Progenitor cell of endocrine pancreas (in vitro differentiated cells): Measurements from ENCODE around the gene ATP13A2. TPM values are rescaled to one million over a fixed set of nuclear protein-coding genes. Genes with fewer than 3 reads are reported as not detected.

Source experiments
- DNase-seq: peaks from one replicate; pipeline ENCODE4 v3.0.0; 2021; ENCODE audit warnings: low spot score; ENCODE audit not compliant: unreplicated experiment
- H3K27ac Mint-ChIP-seq: 2 replicates; pipeline ENCODE4 v1.8.0; 2021; ENCODE audit warnings: mild to moderate bottlenecking, moderate library complexity, mixed read lengths
- H3K27me3 Mint-ChIP-seq: 2 replicates; pipeline ENCODE4 v1.8.0; 2021; ENCODE audit warnings: mixed read lengths
- H3K36me3 Mint-ChIP-seq: 2 replicates; pipeline ENCODE4 v1.8.0; 2022; ENCODE audit warnings: mixed read lengths; ENCODE audit not compliant: insufficient read depth
- H3K4me1 Mint-ChIP-seq: 2 replicates; pipeline ENCODE4 v1.8.0; 2021; ENCODE audit warnings: low read depth, mixed read lengths
- H3K4me3 Mint-ChIP-seq: 2 replicates; pipeline ENCODE4 v1.8.0; 2021; ENCODE audit warnings: low read depth, mild to moderate bottlenecking, moderate library complexity, mixed read lengths
- H3K9me3 Mint-ChIP-seq: 2 replicates; pipeline ENCODE4 v1.8.0; 2021; ENCODE audit warnings: low read depth, mixed read lengths
- total RNA-seq: library from RNA; stranded (reverse); gene quantifications from 2 replicates; pipeline ENCODE4 v1.2.1, GENCODE V29; 2021
- TF ChIP-seq, protein P1 (sequence below): fragments of 200-600 bp; sonication (generic); IDR thresholded peaks from one replicate; pipeline ENCODE4 v1.5.0; 2021; ENCODE audit warnings: antibody characterized with exemption, mild to moderate bottlenecking; ENCODE audit not compliant: unreplicated experiment

The ATP13A2 gene
- total RNA-seq, 1 donor from 2014 or later: 65.8 TPM

DNA sequence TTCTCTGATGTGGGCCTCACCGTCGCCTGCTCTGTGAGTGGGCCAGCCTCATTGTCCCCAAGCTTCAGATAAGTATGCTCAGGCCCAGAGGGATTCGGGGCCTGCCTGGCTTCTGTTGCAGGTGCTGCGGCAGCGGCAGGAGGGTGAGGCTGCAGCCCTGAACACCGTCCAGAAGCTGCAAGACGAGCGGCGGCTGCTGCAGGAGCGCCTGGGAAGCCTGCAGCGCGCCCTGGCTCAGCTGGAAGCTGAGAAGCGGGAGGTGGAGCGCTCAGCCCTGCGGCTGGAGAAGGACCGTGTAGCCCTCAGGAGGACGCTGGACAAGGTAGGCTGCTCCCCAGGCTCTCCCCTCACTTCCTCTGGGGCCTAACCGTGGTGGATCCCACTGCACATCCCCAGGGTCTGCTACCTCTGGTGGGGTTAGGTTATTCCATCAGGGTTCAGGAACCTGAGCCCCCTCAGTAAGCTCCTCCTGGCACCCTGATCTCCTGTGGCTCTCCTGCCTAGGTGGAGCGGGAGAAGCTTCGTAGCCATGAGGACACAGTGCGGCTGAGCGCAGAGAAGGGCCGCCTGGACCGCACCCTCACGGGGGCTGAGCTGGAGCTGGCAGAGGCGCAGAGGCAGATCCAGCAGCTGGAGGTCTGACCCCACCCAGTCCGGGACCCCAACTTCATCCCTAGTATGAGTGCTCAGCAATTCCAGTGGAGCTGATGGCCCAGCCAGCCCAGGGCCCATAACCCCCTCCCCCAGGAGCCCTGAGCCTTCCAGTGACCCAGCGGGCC lies 41.4 kb downstream of the ATP13A2 start:
- DNase-seq: no peak
- Mint-ChIP-seq H3K9me3 (no peaks in the 10 kb centered on the region), H3K36me3 (peaks cover 6% of the 10 kb centered on the region), H3K4me3 (no peak overlapping the region), H3K4me1 (peaks cover 3% of the 10 kb centered on the region), H3K27ac (no peak overlapping the region), H3K27me3 (no peaks in the 10 kb centered on the region)
- TF ChIP-seq, protein P1, sequence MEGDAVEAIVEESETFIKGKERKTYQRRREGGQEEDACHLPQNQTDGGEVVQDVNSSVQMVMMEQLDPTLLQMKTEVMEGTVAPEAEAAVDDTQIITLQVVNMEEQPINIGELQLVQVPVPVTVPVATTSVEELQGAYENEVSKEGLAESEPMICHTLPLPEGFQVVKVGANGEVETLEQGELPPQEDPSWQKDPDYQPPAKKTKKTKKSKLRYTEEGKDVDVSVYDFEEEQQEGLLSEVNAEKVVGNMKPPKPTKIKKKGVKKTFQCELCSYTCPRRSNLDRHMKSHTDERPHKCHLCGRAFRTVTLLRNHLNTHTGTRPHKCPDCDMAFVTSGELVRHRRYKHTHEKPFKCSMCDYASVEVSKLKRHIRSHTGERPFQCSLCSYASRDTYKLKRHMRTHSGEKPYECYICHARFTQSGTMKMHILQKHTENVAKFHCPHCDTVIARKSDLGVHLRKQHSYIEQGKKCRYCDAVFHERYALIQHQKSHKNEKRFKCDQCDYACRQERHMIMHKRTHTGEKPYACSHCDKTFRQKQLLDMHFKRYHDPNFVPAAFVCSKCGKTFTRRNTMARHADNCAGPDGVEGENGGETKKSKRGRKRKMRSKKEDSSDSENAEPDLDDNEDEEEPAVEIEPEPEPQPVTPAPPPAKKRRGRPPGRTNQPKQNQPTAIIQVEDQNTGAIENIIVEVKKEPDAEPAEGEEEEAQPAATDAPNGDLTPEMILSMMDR: no peak

DNA sequence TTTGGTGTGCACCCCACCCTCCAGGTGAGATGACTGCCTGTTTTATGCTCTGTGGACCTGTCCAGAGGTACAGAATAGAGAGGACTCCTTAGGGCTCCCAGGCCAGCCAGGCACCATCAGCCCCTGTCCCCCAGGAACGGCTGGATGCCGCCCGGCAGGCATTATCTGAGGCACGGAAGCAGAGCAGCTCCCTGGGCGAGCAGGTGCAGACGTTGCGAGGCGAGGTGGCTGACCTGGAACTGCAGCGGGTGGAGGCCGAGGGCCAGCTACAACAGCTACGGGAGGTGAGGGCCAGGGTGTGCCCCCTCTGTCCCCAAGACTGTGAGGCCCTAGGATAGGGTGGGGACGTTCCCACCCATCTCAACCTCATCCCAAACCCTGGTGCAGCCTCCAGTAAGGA lies 42.1 kb downstream of the ATP13A2 start:
- Mint-ChIP-seq H3K4me1 (peaks cover 3% of the 10 kb centered on the region), H3K27ac (no peak overlapping the region)

DNA sequence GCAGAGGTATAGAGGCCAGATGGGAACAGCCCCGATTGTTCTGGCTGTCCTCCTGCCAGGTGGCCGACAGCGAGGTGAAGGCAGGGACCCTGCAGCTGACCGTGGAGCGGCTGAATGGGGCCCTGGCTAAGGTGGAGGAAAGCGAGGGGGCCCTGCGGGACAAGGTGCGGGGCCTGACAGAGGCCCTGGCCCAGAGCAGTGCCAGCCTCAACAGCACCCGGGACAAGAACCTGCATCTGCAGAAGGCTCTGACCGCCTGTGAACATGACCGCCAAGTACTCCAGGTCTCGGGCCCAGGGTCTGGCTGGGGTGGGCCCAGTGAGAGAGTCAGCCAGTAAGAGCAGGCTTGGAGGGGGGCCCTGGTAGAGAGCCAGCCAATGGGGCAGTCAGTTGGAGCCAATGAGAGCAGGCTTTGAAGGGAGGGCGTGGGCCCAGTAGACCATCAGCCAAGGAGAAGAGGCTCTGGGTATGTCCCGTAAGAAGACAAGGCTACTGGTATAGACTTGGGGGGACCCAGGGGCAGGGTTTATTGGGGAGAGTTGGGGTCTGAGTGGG lies 42.6 kb downstream of the ATP13A2 start:
- no peaks in the 10 kb centered on the region for H3K9me3 Mint-ChIP-seq
- H3K4me3 Mint-ChIP-seq: no peak overlapping the region
- TF ChIP-seq, protein P1: no peak
- no peaks in the 10 kb centered on the region for H3K27me3 Mint-ChIP-seq
- H3K36me3 Mint-ChIP-seq: peaks cover 6% of the 10 kb centered on the region
- no peak for DNase-seq
- H3K4me1 Mint-ChIP-seq: peaks cover 3% of the 10 kb centered on the region
- H3K27ac Mint-ChIP-seq: no peak overlapping the region

More for the DNA sequence above, 42.1 kb downstream of the ATP13A2 start:
- Mint-ChIP-seq H3K4me3 (no peak overlapping the region), H3K9me3 (no peaks in the 10 kb centered on the region), H3K27me3 (no peaks in the 10 kb centered on the region), H3K36me3 (peaks cover 6% of the 10 kb centered on the region)
- DNase-seq: no peak
- TF ChIP-seq, protein P1: no peak

DNA sequence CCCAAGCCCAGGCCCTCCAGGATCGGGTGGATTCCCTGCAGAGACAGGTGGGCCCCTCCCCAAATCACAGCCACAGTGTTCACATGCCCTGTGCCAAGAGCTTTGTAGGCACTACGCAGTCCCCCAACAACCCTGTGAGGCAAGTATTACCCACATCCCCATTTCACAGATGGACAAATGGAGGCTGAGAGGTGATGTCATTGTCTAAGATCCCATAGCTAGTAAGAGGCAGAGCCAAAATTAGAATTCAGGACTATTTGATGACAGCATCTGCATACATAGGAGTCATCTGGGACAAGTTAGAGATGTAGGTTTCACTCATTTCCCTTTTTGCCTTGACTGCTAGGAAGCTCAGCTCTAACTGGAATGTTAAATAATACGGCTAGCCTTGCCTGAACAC lies 43.4 kb downstream of the ATP13A2 start:
- Mint-ChIP-seq H3K27me3 (no peaks in the 10 kb centered on the region), H3K27ac (no peak overlapping the region), H3K4me1 (peaks cover 3% of the 10 kb centered on the region), H3K36me3 (peaks cover 6% of the 10 kb centered on the region), H3K9me3 (no peaks in the 10 kb centered on the region), H3K4me3 (no peak overlapping the region)
- DNase-seq: no peak
- TF ChIP-seq, protein P1: no peak

DNA sequence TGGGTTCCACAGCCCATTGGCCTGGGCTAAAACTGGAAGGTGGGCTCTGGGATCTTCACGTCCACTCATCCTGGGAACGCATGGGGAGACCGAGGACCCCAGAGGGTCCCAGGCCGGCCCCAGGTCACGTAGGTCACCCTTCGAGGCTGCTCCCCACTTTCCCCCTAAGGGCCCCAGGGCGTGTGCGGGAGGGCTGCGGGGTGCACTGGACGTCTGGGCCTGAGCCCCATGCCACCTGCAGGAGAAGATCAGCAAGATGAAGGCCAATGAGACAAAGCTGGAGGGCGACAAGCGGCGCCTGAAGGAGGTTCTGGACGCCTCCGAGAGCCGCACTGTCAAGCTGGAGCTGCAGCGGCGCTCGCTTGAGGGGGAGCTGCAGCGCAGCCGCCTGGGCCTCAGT lies 43.8 kb downstream of the ATP13A2 start:
- TF ChIP-seq, protein P1: no peak
- no peak for DNase-seq
- no peaks in the 10 kb centered on the region for H3K27me3 Mint-ChIP-seq
- no peak overlapping the region for H3K27ac Mint-ChIP-seq
- peaks cover 3% of the 10 kb centered on the region for H3K4me1 Mint-ChIP-seq
- peaks cover 6% of the 10 kb centered on the region for H3K36me3 Mint-ChIP-seq
- H3K4me3 Mint-ChIP-seq: no peak overlapping the region
- no peaks in the 10 kb centered on the region for H3K9me3 Mint-ChIP-seq
